Keratinocyte (primary cell): Measurements from ENCODE around the gene CFAP206.

Source experiments
- EZH2 ChIP-seq: IDR thresholded peaks from one replicate; pipeline ENCODE4 v1.6.1; 2012; ENCODE audit warnings: inconsistent platforms, mild to moderate bottlenecking, low read length, moderate library complexity
- TF ChIP-seq, protein P1 (sequence below), 3 experiments: IDR thresholded peaks in 1 of 3; conservative IDR thresholded peaks in 1 of 3; optimal IDR thresholded peaks in 1 of 3; 2 replicates in 2 of 3; 3 replicates in 1 of 3; pipeline versions ENCODE3 to v1.5.1; 2011; ENCODE audit warnings: low read length in 3 of 3, mild to moderate bottlenecking in 3 of 3, moderate library complexity in 2 of 3, control low read depth in 1 of 3, inconsistent platforms in 1 of 3; ENCODE audit not compliant: insufficient read depth in 2 of 3; ENCODE audit errors: extremely low read depth in 1 of 3

DNA sequence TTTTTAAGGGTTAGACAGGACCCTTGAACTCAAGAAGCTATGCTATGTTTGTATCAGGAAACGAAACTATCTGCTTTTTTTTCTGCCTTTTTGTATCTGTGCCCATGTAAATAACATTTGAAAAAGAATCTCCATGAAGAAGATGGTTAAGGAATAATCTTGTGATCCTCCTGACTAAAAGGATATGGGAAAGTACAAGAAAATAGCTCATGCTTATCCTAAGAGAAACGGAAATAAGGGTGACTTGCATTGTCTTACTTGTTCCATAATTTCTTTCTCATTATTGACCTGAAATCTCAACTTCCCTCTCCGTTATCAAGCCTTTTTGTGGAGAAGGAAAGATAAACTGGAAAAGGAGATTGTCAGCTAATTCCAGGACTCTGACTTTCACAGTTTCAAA, 5.9 kb upstream of the CFAP206 start:
- TF ChIP-seq, protein P1, sequence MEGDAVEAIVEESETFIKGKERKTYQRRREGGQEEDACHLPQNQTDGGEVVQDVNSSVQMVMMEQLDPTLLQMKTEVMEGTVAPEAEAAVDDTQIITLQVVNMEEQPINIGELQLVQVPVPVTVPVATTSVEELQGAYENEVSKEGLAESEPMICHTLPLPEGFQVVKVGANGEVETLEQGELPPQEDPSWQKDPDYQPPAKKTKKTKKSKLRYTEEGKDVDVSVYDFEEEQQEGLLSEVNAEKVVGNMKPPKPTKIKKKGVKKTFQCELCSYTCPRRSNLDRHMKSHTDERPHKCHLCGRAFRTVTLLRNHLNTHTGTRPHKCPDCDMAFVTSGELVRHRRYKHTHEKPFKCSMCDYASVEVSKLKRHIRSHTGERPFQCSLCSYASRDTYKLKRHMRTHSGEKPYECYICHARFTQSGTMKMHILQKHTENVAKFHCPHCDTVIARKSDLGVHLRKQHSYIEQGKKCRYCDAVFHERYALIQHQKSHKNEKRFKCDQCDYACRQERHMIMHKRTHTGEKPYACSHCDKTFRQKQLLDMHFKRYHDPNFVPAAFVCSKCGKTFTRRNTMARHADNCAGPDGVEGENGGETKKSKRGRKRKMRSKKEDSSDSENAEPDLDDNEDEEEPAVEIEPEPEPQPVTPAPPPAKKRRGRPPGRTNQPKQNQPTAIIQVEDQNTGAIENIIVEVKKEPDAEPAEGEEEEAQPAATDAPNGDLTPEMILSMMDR (optimal IDR thresholded peaks at IDR 0.05 in 1 of 3, IDR thresholded peaks at IDR 0.05 in 1 of 3, conservative IDR thresholded peaks at IDR 0.05 in 1 of 3; ENCODE audit: extremely low read depth in 1 of 3, insufficient read depth in 2 of 3, low read length in 3 of 3) = no peak
- TF ChIP-seq EZH2 = no peak
